Sigmoid colon (tissue), 4 donors: ENCODE results near the gene FGF14.

Experiments
- EP300 ChIP-seq, 4 donors: sonication (generic); formaldehyde crosslinking; IDR thresholded peaks; one replicate each; pipeline ENCODE4 v1.6.1; 2017; ENCODE audit warnings: antibody characterized with exemption in 4 of 4
- POLR2A ChIP-seq, 2 donors: fragments of 450-650 bp; IDR thresholded peaks; one replicate each; pipeline ENCODE4 v1.6.1; 2016; ENCODE audit warnings: antibody characterized with exemption in 2 of 2, mild to moderate bottlenecking in 2 of 2, moderate library complexity in 2 of 2
- POLR2AphosphoS5 ChIP-seq, 4 donors: sonication (generic); formaldehyde crosslinking; IDR thresholded peaks; one replicate each; pipeline ENCODE4 v1.6.1; 2017; ENCODE audit warnings: antibody characterized with exemption in 4 of 4
- TF ChIP-seq, protein P1 (sequence below), 4 experiments: fragments of 450-650 bp in 3 of 4; fragments of 200-600 bp in 1 of 4; IDR thresholded peaks; one replicate each; pipeline ENCODE4 v1.5.1; 2016 to 2019; ENCODE audit warnings: antibody characterized with exemption in 4 of 4, mild to moderate bottlenecking in 3 of 4, moderate library complexity in 2 of 4

DNA sequence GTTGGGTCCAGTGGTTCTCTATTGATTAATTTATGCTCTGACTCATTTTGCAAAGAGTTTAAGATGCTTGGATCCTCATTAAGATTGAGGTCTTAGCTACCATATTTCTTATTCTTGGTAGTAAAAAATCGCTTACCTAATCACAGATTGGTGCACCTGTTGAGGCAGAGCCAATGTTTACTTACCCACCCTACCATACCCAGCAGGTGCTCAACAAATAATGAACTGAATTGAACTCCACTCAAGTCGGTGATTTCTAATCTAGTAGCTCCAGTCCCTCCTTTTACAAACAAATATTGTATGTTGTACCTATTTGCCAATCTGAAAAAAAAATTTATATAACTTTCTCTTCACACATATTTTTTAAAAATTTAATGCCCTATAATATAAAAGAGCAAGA, 361.0 kb downstream of the FGF14 start:
- TF ChIP-seq, protein P1, sequence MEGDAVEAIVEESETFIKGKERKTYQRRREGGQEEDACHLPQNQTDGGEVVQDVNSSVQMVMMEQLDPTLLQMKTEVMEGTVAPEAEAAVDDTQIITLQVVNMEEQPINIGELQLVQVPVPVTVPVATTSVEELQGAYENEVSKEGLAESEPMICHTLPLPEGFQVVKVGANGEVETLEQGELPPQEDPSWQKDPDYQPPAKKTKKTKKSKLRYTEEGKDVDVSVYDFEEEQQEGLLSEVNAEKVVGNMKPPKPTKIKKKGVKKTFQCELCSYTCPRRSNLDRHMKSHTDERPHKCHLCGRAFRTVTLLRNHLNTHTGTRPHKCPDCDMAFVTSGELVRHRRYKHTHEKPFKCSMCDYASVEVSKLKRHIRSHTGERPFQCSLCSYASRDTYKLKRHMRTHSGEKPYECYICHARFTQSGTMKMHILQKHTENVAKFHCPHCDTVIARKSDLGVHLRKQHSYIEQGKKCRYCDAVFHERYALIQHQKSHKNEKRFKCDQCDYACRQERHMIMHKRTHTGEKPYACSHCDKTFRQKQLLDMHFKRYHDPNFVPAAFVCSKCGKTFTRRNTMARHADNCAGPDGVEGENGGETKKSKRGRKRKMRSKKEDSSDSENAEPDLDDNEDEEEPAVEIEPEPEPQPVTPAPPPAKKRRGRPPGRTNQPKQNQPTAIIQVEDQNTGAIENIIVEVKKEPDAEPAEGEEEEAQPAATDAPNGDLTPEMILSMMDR (IDR thresholded peaks at IDR 0.05), result no peak
- TF ChIP-seq POLR2A (IDR thresholded peaks at IDR 0.05), result no peak
- no peak for TF ChIP-seq POLR2AphosphoS5 (IDR thresholded peaks at IDR 0.05)
- no peak for TF ChIP-seq EP300 (IDR thresholded peaks at IDR 0.05)
